Heart left ventricle (tissue), 13 donors: ENCODE measurements around the gene OR5AK2.

Experiments
- CTCF ChIP-seq, 12 donors: fragments of 200-600 bp; sonication (generic) in 4 of 12; IDR thresholded peaks; one replicate each; pipeline versions ENCODE4 v1.5.0 to v1.8.0; 2018 to 2022; ENCODE audit warnings: antibody characterized with exemption in 12 of 12, mild to moderate bottlenecking in 5 of 12
- POLR2A ChIP-seq, 2 donors: fragments of 450-650 bp; IDR thresholded peaks; one replicate each; pipeline ENCODE4 v1.6.1; 2017; ENCODE audit warnings: antibody characterized with exemption in 2 of 2, mild to moderate bottlenecking in 2 of 2, moderate library complexity in 2 of 2
- donor health status: ischemic (EF 13 %, LVEDD 7.1; RV severe dilation, severe dysfunction).
- donor health status: DM: no; HTN: yes; CAD: no.
- donor health status: DM: no; HTN: no; CAD: no.
- donor health status: ischemic (EF 25% LVEDD 6.9; RV normal size, moderate dysfunction).
- donor health status: ischemic (EF 25% LVEDD 5.7; RV mildly dilated, moderate dysfunction).
- donor health status: ischemic (EF 35%, LVEDD 5.7; RV mildly dilated, moderate dysfunction).
- donor health status: nonischemic (EF 11% LVEDD 7.7; RV severe dilation, severe dysfunction).
- donor health status: DM: yes; HTN: yes; CAD: no.
- donor health status: PGD.
- donor health status: ischemic (EF 29% LVEDD 5.4; RV normal size, mild dysfunction).
- donor health status: nonischemic (EF 23%, LVEDD 6.1; RV moderate dilation, normal function).

GRCh38 chr11:56948991-56949515 is 39.7 kb upstream of the OR5AK2 start:
- TF ChIP-seq CTCF (IDR thresholded peaks at IDR 0.05) (no peak), POLR2A (IDR thresholded peaks at IDR 0.05) (no peak)
